HepG2 (cell line): ENCODE data around the gene PPP1R18. TPM values are rescaled to one million over a fixed set of nuclear protein-coding genes. Genes with fewer than 3 reads are reported as not detected.

Experiments used
- GTF2F1 ChIP-seq: fragments of 150-350 bp; IDR thresholded peaks from 2 replicates; pipeline ENCODE4 v1.6.1; 2014; ENCODE audit warnings: low read length
- IKZF1 ChIP-seq: fragments of 450-650 bp; IDR thresholded peaks from 2 replicates; pipeline ENCODE4 v1.7.1; 2016
- NCOA1 ChIP-seq: sonication (generic); formaldehyde crosslinking; IDR thresholded peaks from 2 replicates; pipeline ENCODE4 v1.9.0; 2021; ENCODE audit warnings: missing genetic modification reagents
- RFX3 ChIP-seq: IDR thresholded peaks from 2 replicates; pipeline ENCODE4 v1.6.1; 2016; ENCODE audit warnings: missing biosample characterization, missing genetic modification reagents
- SIX1 ChIP-seq: sonication (generic); formaldehyde crosslinking; IDR thresholded peaks from 2 replicates; pipeline ENCODE4 v1.4.0; 2020; ENCODE audit warnings: missing genetic modification reagents, borderline replicate concordance
- SNAPC2 ChIP-seq: sonication (generic); formaldehyde crosslinking; IDR thresholded peaks from 2 replicates; pipeline ENCODE4 v1.8.1; 2022; ENCODE audit warnings: mild to moderate bottlenecking, missing genetic modification reagents
- TBX2 ChIP-seq: sonication (generic); formaldehyde crosslinking; IDR thresholded peaks from 2 replicates; pipeline ENCODE4 v1.5.0; 2020; ENCODE audit warnings: missing genetic modification reagents, mild to moderate bottlenecking, borderline replicate concordance
- XRCC5 ChIP-seq: fragments of 200-400 bp; formaldehyde crosslinking; optimal IDR thresholded peaks from 2 replicates; pipeline ENCODE3; 2017; ENCODE audit warnings: mild to moderate bottlenecking, low read length
- ZNF121 ChIP-seq: sonication (generic); formaldehyde crosslinking; IDR thresholded peaks from 2 replicates; pipeline ENCODE4 v1.5.0; 2020; ENCODE audit warnings: mild to moderate bottlenecking, missing genetic modification reagents
- ZNF350 ChIP-seq: sonication (generic); formaldehyde crosslinking; IDR thresholded peaks from 2 replicates; pipeline ENCODE4 v1.4.0; 2020; ENCODE audit warnings: mild to moderate bottlenecking, low read depth, missing genetic modification reagents, borderline replicate concordance
- ZNF841 ChIP-seq: sonication (generic); formaldehyde crosslinking; IDR thresholded peaks from 2 replicates; pipeline ENCODE4 v1.8.1; 2023; ENCODE audit warnings: missing genetic modification reagents, borderline replicate concordance
- polyA plus RNA-seq, 8 experiments: library from polyadenylated mRNA; depleted of rRNA in 3 of 8; stranded (reverse) in 7 of 8; unstranded in 1 of 8; fragments of >200 nt; fragmentation: Illumina TruSeq in 4 of 8; extraction: Trizol in 4 of 8; gene quantifications; 2 replicates each; pipeline versions ENCODE4 v1.2.1 to v1.2.3, GENCODE V29; 2011 to 2016; ENCODE audit warnings: low read depth in 4 of 8, missing spikeins in 1 of 8, mixed read lengths in 1 of 8; ENCODE audit not compliant: insufficient read depth in 1 of 8
- total RNA-seq, 5 experiments: library from RNA; depleted of rRNA; stranded (reverse); fragments of >200 nt; fragmentation: Illumina TruSeq; extraction: Trizol; gene quantifications; 2 replicates each; pipeline ENCODE4 v1.2.3, GENCODE V29; 2016; ENCODE audit warnings: low read depth in 1 of 5
- TF ChIP-seq, protein P1 (sequence below): sonication (generic); formaldehyde crosslinking; IDR thresholded peaks from one replicate; pipeline ENCODE4 v1.5.1; 2020; ENCODE audit warnings: mild to moderate bottlenecking, missing genetic modification reagents; ENCODE audit errors: not compliant biosample characterization
- TF ChIP-seq, protein P2 (sequence below): sonication (generic); formaldehyde crosslinking; IDR thresholded peaks from 2 replicates; pipeline ENCODE4 v1.4.0; 2020; ENCODE audit warnings: low read depth, mild to moderate bottlenecking, missing genetic modification reagents
- TF ChIP-seq, protein P3 (sequence below): sonication (generic); formaldehyde crosslinking; IDR thresholded peaks from 2 replicates; pipeline ENCODE4 v1.8.0; 2022; ENCODE audit warnings: mild to moderate bottlenecking, missing genetic modification reagents; ENCODE audit not compliant: insufficient replicate concordance
- TF ChIP-seq, protein P4 (sequence below): sonication (generic); formaldehyde crosslinking; IDR thresholded peaks from 2 replicates; pipeline ENCODE4 v1.4.0; 2020; ENCODE audit warnings: missing genetic modification reagents

Gene PPP1R18
- total and polyA plus RNA-seq, 2 of the 13 experiments (the other 11 are each of a cell fraction or from before 2014, with no cell fraction given): 4.9 to 9.2 TPM

DNA sequence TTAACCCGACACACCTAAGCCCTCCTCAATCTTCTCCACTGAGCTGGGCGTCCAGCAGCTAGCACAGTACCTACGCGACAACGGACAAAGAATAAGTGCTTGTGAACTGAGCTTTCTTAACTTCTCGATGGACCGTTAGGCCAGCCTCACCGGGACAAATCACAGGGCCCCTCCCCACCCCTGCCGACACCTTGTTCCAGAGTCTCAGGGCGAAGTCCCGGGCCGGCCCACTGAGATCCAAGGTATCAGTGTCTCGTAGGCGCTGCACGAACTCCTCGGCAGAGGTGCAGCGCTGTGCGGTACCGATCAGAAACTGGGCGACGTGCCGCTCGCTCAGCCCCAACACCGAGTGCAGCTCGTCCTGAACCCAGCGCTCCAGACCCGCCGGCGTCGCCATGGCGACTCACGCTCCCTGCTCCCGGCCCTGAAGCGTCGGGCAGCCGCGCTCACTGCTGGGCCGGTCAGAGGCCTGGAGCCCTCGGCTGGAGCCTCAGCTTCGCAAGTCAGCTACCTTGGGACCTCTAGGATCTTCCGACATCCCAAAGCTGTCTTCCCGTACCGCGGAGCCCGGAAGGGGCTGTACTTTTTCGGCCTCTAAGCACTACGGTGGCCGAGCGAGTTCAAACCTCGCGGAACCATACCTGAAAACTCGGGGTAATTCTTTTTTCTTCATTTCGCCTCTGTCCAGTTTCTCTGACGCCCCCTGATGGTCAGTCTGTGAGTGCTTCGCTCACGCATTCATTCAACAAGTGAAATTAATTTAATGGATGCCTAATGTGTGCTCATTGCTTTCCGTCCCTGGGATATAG is 13.8 kb downstream of the PPP1R18 start, which contains the start of gene DHX16 (continued):
- TF ChIP-seq, protein P1, sequence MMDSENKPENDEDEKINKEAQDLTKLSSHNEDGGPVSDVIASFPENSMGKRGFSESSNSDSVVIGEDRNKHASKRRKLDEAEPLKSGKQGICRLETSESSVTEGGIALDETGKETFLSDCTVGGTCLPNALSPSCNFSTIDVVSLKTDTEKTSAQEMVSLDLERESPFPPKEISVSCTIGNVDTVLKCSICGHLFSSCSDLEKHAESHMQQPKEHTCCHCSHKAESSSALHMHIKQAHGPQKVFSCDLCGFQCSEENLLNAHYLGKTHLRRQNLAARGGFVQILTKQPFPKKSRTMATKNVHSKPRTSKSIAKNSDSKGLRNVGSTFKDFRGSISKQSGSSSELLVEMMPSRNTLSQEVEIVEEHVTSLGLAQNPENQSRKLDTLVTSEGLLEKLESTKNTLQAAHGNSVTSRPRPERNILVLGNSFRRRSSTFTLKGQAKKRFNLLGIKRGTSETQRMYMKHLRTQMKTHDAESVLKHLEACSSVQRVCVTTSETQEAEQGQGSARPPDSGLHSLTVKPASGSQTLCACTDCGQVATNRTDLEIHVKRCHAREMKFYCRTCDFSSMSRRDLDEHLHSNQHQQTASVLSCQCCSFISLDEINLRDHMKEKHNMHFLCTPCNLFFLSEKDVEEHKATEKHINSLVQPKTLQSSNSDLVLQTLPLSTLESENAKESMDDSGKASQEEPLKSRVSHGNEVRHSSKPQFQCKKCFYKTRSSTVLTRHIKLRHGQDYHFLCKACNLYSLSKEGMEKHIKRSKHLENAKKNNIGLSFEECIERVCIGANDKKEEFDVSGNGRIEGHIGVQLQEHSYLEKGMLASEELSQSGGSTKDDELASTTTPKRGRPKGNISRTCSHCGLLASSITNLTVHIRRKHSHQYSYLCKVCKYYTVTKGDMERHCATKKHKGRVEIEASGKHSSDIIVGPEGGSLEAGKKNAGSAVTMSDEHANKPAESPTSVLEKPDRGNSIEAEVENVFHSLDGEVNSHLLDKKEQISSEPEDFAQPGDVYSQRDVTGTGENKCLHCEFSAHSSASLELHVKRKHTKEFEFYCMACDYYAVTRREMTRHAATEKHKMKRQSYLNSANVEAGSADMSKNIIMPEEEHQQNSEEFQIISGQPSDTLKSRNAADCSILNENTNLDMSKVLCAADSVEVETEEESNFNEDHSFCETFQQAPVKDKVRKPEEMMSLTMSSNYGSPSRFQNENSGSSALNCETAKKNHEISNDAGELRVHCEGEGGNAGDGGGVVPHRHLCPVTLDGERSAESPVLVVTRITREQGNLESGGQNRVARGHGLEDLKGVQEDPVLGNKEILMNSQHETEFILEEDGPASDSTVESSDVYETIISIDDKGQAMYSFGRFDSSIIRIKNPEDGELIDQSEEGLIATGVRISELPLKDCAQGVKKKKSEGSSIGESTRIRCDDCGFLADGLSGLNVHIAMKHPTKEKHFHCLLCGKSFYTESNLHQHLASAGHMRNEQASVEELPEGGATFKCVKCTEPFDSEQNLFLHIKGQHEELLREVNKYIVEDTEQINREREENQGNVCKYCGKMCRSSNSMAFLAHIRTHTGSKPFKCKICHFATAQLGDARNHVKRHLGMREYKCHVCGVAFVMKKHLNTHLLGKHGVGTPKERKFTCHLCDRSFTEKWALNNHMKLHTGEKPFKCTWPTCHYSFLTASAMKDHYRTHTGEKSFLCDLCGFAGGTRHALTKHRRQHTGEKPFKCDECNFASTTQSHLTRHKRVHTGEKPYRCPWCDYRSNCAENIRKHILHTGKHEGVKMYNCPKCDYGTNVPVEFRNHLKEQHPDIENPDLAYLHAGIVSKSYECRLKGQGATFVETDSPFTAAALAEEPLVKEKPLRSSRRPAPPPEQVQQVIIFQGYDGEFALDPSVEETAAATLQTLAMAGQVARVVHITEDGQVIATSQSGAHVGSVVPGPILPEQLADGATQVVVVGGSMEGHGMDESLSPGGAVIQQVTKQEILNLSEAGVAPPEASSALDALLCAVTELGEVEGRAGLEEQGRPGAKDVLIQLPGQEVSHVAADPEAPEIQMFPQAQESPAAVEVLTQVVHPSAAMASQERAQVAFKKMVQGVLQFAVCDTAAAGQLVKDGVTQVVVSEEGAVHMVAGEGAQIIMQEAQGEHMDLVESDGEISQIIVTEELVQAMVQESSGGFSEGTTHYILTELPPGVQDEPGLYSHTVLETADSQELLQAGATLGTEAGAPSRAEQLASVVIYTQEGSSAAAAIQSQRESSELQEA: peak; percentile 87
- TF ChIP-seq SIX1 (peak; percentile 67; the same call in 1 of the 2 replicates), NCOA1 (CRISPR knock-in tag) (no peak), IKZF1 (no peak), TBX2 (CRISPR knock-in tag) (peak; percentile 80; the same call in 1 of the 2 replicates), ZNF350 (CRISPR knock-in tag) (peak; percentile 87; the same call in 1 of the 2 replicates), GTF2F1 (no peak), RFX3 (CRISPR knock-in tag) (peak; percentile 74), XRCC5 (peak; percentile 94), SNAPC2 (no peak), ZNF841 (CRISPR knock-in tag) (no peak), ZNF121 (CRISPR knock-in tag) (peak; percentile 71)
- TF ChIP-seq, protein P2, sequence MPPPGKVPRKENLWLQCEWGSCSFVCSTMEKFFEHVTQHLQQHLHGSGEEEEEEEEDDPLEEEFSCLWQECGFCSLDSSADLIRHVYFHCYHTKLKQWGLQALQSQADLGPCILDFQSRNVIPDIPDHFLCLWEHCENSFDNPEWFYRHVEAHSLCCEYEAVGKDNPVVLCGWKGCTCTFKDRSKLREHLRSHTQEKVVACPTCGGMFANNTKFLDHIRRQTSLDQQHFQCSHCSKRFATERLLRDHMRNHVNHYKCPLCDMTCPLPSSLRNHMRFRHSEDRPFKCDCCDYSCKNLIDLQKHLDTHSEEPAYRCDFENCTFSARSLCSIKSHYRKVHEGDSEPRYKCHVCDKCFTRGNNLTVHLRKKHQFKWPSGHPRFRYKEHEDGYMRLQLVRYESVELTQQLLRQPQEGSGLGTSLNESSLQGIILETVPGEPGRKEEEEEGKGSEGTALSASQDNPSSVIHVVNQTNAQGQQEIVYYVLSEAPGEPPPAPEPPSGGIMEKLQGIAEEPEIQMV (CRISPR knock-in tag): no peak
- TF ChIP-seq, protein P3, sequence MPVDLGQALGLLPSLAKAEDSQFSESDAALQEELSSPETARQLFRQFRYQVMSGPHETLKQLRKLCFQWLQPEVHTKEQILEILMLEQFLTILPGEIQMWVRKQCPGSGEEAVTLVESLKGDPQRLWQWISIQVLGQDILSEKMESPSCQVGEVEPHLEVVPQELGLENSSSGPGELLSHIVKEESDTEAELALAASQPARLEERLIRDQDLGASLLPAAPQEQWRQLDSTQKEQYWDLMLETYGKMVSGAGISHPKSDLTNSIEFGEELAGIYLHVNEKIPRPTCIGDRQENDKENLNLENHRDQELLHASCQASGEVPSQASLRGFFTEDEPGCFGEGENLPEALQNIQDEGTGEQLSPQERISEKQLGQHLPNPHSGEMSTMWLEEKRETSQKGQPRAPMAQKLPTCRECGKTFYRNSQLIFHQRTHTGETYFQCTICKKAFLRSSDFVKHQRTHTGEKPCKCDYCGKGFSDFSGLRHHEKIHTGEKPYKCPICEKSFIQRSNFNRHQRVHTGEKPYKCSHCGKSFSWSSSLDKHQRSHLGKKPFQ (CRISPR knock-in tag): peak; percentile 49
- TF ChIP-seq, protein P4, sequence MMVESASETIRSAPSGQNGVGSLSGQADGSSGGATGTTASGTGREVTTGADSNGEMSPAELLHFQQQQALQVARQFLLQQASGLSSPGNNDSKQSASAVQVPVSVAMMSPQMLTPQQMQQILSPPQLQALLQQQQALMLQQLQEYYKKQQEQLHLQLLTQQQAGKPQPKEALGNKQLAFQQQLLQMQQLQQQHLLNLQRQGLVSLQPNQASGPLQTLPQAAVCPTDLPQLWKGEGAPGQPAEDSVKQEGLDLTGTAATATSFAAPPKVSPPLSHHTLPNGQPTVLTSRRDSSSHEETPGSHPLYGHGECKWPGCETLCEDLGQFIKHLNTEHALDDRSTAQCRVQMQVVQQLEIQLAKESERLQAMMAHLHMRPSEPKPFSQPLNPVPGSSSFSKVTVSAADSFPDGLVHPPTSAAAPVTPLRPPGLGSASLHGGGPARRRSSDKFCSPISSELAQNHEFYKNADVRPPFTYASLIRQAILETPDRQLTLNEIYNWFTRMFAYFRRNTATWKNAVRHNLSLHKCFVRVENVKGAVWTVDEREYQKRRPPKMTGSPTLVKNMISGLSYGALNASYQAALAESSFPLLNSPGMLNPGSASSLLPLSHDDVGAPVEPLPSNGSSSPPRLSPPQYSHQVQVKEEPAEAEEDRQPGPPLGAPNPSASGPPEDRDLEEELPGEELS: no peak; the same call in 1 of the 2 replicates
